Heart right ventricle (tissue), 16 donors: Measurements from ENCODE around the gene SPON2. TPM values are rescaled to one million over a fixed set of nuclear protein-coding genes. Genes with fewer than 3 reads are reported as not detected.

ENCODE experiments used
- ATAC-seq, 8 donors: fragments of 200-7000 bp; cut with Tn5 transposase; one replicate each; pipeline ENCODE4 v1.9.1; 2020; ENCODE audit warnings: mild to moderate bottlenecking in 8 of 8, moderate library complexity in 8 of 8, moderate number of reproducible peaks in 1 of 8
- DNase-seq, 2 donors: peaks; one replicate each; pipeline ENCODE4 v3.0.0-alpha.2; 2020
- H3K27ac ChIP-seq, 10 donors: fragments of 200-600 bp; sonication (generic) in 2 of 10; one replicate each; pipeline versions ENCODE4 v1.5.0 to v1.8.0; 2020 to 2022; ENCODE audit warnings: mild to moderate bottlenecking in 3 of 10
- H3K27me3 ChIP-seq, 7 donors: fragments of 200-600 bp; one replicate each; pipeline ENCODE4 v1.8.0; 2021 to 2022; ENCODE audit warnings: mild to moderate bottlenecking in 2 of 7
- H3K36me3 ChIP-seq, 9 donors: fragments of 200-600 bp; sonication (generic) in 1 of 9; one replicate each; pipeline versions ENCODE4 v1.5.0 to v1.8.0; 2020 to 2022; ENCODE audit warnings: mild to moderate bottlenecking in 2 of 9
- H3K4me1 ChIP-seq, 9 donors: fragments of 200-600 bp; sonication (generic) in 1 of 9; one replicate each; pipeline versions ENCODE4 v1.5.0 to v1.8.0; 2020 to 2022; ENCODE audit warnings: mild to moderate bottlenecking in 4 of 9
- H3K4me3 ChIP-seq, 10 donors: fragments of 200-600 bp; sonication (generic) in 2 of 10; one replicate each; pipeline versions ENCODE4 v1.5.0 to v1.8.0; 2020 to 2022; ENCODE audit warnings: mild to moderate bottlenecking in 7 of 10, moderate library complexity in 2 of 10
- H3K9me3 ChIP-seq, 11 donors: fragments of 200-600 bp in 10 of 11; sonication (generic) in 2 of 11; one replicate each; pipeline versions ENCODE4 v1.5.0 to v1.8.0; 2013 to 2022; ENCODE audit warnings: mild to moderate bottlenecking in 2 of 11, control low read depth in 1 of 11, moderate library complexity in 1 of 11
- WGBS, 2 donors: extraction: QIAGEN DNeasy Blood & Tissue Kit; methylation state at CpG; one replicate each; pipeline ENCODE4 v1.1.7; 2013; ENCODE audit warnings: inconsistent platforms in 1 of 2; 5-methylcytosine and 5-hydroxymethylcytosine counted together
- intact Hi-C, 10 donors: fragments of 100-400 bp; cut with DNase I; formaldehyde crosslinking; loops; one replicate each; pipeline versions ENCODE4 v1.11.1 to v1.14.2; 2022
- polyA plus RNA-seq, 2 donors: library from polyadenylated mRNA; stranded (reverse); fragments of 200-250 nt; gene quantifications; one replicate each; pipeline ENCODE4 v1.2.3, GENCODE V29; 2013
- total RNA-seq, 10 donors: library from RNA; stranded (reverse); fragmentation: NEBNext Ultra II Directional in 3 of 10; extraction: Animal tissue kit (Norgen Biotek cat#: 25700) in 3 of 10; gene quantifications; one replicate each; pipeline versions ENCODE4 v1.2.1 to v1.2.4, GENCODE V29; 2021 to 2023
- TF ChIP-seq, protein P1 (sequence below), 9 donors: fragments of 200-600 bp; sonication (generic) in 2 of 9; IDR thresholded peaks; one replicate each; pipeline versions ENCODE4 v1.5.0 to v1.8.0; 2021 to 2022; ENCODE audit warnings: antibody characterized with exemption in 9 of 9, mild to moderate bottlenecking in 5 of 9, moderate library complexity in 1 of 9
- donor health status: Arrhythmogenic right ventricular cardiomyopathy.
- donor health status: ischemic (EF 13 %, LVEDD 7.1; RV severe dilation, severe dysfunction).
- donor health status: healthy with polysubstance abuse.
- donor health status: DM: no; HTN: yes; CAD: no.
- donor health status: DM: no; HTN: no; CAD: no.
- donor health status: ischemic (EF 25% LVEDD 6.9; RV normal size, moderate dysfunction).
- donor health status: ischemic (EF 25% LVEDD 5.7; RV mildly dilated, moderate dysfunction).
- donor health status: healthy.
- donor health status: DM: yes; HTN: yes; CAD: no.
- donor health status: Ischemic cardiomyopathy.
- donor health status: ischemic (EF 35%, LVEDD 5.7; RV mildly dilated, moderate dysfunction).
- donor health status: nonischemic (EF 11% LVEDD 7.7; RV severe dilation, severe dysfunction).
- donor health status: DM: yes; HTN: yes; CAD: no.
- donor health status: PGD.
- donor health status: ischemic (EF 29% LVEDD 5.4; RV normal size, mild dysfunction).
- donor health status: nonischemic (EF 23%, LVEDD 6.1; RV moderate dilation, normal function).

Gene SPON2
- total and polyA plus RNA-seq, 12 donors = 5.3 to 40.5 (median 12.1) TPM

DNA sequence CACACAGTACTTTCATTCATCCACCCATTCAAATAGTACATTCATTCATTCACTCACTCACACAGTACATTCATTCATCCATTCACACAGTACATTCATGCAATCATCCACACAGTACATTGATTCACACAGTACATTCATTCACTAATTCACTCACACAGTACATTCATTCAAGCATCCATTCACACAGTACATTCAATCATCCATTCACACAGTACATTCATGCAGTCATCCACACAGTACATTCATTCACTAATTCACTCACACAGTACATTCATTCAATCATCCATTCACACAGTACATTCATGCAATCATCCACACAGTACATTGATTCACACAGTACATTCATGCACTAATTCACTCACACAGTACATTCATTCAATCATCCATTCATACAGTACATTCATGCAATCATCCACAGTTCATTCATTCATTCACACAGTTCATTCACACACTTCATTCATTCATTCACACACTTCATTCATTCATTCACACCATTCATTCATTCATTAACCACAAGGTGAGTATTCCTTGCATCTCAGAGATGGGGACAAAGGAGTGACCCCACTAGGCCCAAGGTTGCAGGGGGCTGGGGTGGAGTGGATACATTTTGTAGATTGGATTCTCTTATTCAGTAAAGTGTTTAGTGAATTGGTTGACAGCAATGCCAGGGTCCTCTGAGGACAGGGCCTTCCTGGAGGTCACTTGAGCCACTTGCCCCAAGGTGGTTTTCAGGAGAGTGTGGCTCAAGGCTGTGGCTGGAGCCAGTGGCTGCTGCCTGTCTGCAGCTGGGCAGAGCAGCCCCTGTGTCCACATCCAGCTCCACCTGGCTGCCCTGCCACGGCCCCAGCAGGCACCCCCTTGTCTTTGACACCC, 4.3 kb upstream of the SPON2 start:
- Histone ChIP-seq H3K9me3 (peaks cover 0 to 22% (median 0%) of the 10 kb centered on the region in 11 donors), H3K27ac (peak overlapping the region in 8 of 10 donors; percentile 59 to 87 (median 77)), H3K4me3 (no peak overlapping the region), H3K4me1 (peaks cover 10 to 46% (median 28%) of the 10 kb centered on the region in 9 donors), H3K27me3 (peaks cover 0 to 22% (median 9%) of the 10 kb centered on the region in 7 donors), H3K36me3 (no peaks in the 10 kb centered on the region)
- TF ChIP-seq, protein P1, sequence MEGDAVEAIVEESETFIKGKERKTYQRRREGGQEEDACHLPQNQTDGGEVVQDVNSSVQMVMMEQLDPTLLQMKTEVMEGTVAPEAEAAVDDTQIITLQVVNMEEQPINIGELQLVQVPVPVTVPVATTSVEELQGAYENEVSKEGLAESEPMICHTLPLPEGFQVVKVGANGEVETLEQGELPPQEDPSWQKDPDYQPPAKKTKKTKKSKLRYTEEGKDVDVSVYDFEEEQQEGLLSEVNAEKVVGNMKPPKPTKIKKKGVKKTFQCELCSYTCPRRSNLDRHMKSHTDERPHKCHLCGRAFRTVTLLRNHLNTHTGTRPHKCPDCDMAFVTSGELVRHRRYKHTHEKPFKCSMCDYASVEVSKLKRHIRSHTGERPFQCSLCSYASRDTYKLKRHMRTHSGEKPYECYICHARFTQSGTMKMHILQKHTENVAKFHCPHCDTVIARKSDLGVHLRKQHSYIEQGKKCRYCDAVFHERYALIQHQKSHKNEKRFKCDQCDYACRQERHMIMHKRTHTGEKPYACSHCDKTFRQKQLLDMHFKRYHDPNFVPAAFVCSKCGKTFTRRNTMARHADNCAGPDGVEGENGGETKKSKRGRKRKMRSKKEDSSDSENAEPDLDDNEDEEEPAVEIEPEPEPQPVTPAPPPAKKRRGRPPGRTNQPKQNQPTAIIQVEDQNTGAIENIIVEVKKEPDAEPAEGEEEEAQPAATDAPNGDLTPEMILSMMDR (IDR thresholded peaks at IDR 0.05) = no peak
- WGBS, 2 donors = 57 to 70% methylated on average over 1 of the region's 1 CpG
- DNase-seq = no peak
- ATAC-seq = no peak
- intact Hi-C loops = loop anchor here in 1 of 10 donors (5.0 kb wide), 1 partner anchor 46 kb away; no protein-coding TSS in a partner anchor

DNA sequence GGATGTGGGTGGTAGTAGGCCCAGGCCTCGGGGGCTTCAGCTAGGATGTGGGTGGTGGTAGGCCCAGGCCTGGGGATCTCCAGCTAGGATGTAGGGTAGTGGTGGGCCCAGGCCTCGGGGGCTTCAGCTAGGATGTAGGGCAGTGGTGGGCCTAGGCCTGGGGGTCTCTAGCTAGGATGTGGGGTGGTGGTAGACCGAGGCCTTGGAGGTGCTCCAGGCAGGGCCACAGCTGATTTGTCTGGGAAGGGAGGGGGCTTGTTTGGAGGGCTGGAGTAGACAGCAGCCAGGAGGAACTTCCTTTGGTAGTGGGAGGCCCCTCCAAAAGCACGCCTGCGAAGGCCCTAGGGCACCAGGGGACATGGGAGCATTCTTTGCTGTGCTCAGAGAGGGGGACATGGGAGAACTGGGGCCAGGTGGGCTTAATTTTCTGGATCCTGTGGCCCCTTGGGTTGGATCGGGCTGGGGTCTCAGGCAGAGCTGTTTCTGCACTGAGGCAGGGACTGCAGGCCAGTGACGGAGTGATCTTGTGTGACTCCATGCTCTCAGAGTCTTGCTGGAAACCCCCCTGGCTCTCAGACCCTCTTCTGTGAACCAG, 3.3 kb upstream of the SPON2 start:
- Histone ChIP-seq H3K27ac (no peak overlapping the region), H3K36me3 (peaks cover 0 to under 1% (median 0%) of the 10 kb centered on the region in 9 donors), H3K4me3 (no peak overlapping the region), H3K27me3 (peaks cover 4 to 31% (median 18%) of the 10 kb centered on the region in 7 donors), H3K9me3 (peaks cover 0 to 13% (median 0%) of the 10 kb centered on the region in 11 donors), H3K4me1 (peaks cover 10 to 54% (median 37%) of the 10 kb centered on the region in 9 donors)
- ATAC-seq = no peak
- WGBS, 2 donors = 95 to 97% methylated on average over 7 of the region's 7 CpGs
- intact Hi-C loops = loop anchor here in 1 of 10 donors (5.0 kb wide), 1 partner anchor 47 kb away; no protein-coding TSS in a partner anchor
- DNase-seq = no peak
- TF ChIP-seq, protein P1 (IDR thresholded peaks at IDR 0.05) = no peak

DNA sequence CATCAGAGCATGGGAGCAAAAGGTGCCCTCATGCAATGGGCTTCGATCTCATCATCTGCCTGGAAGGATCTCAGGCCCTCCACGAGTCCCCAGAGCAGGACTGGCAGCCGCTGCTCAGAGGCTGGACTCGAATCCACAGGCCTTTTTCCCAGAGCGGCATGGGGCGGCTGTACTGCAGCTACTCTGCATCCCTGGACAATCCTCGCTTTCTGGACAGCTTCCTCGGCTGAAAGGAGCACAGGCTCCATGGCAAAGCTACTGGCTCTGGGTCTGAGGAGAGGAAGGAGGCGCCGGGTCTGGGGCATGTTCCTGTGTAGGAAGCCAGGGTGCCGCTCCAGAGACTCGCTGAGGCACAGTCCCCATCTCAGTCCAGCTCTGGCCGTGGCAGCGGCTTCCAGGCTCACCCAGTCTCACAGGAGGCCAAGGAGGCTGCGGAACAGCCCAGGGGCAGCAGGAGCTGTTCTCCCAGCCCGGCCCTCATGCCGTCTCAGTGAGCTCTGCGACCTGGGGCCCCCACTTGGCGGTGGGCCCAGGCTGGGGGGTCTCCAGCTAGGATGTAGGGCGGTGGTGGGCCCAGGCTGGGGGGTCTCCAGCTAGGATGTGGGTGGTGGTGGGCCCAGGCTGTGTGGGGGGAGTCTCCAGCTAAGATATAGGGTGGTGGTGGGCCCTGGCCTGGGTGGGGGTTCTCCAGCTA, 2.7 kb upstream of the SPON2 start:
- ATAC-seq (no peak), DNase-seq (no peak)
- Histone ChIP-seq H3K27me3 (peaks cover 9 to 38% (median 24%) of the 10 kb centered on the region in 7 donors), H3K9me3 (peaks cover 0 to 7% (median 0%) of the 10 kb centered on the region in 11 donors), H3K4me1 (peaks cover 10 to 59% (median 43%) of the 10 kb centered on the region in 9 donors), H3K36me3 (peaks cover 0 to 7% (median 0%) of the 10 kb centered on the region in 9 donors), H3K4me3 (no peak overlapping the region), H3K27ac (peak overlapping the region in 1 of 10 donors; percentile 1)
- TF ChIP-seq, protein P1 (IDR thresholded peaks at IDR 0.05) = no peak
- WGBS, 2 donors = 92% methylated on average over 20 of the region's 20 CpGs
- intact Hi-C loops = loop anchor here in 3 of 10 donors (5.0 kb wide), 3 partner anchors 32 to 72 kb away; partner anchors contain the start of gene CTBP1 (in 1 of the 3)
